Naive thymus-derived CD8-positive, alpha-beta T cell (primary cell): Measurements from ENCODE around the gene STARD6. TPM values are rescaled to one million over a fixed set of nuclear protein-coding genes. Genes with fewer than 3 reads are reported as not detected.
A peak's percentile ranks its signal among the peaks of the same experiment; 100 is the strongest.

Experiments used
- ATAC-seq, 2 donors: fragments of 150-1000 bp; cut with Tn5 transposase in 1 of 2; sonication (Bioruptor Pico), chemical (Tn5 transposase) in 1 of 2; 1 replicate in 1 of 2; 2 replicates in 1 of 2; pipeline ENCODE4 v1.10.0; 2021; ENCODE audit warnings: mild to moderate bottlenecking in 2 of 2, moderate library complexity in 2 of 2
- POLR2A ChIA-PET: fragments of 350-600 bp; sonication (Branson Sonifier 250); formaldehyde crosslinking; loops from one replicate; lab custom pipeline; 2021; ENCODE audit warnings: antibody characterized with exemption; lab: Charles Lee
- DNase-seq, 10 donors: peaks; one replicate each; pipeline versions ENCODE4 v3.0.0 to v3.0.0-alpha.2; 2020 to 2022
- H3K27ac Mint-ChIP-seq, 10 donors: one replicate each; pipeline ENCODE4 v1.8.0; 2020 to 2022; ENCODE audit warnings: mild to moderate bottlenecking in 10 of 10, mixed read lengths in 10 of 10, moderate library complexity in 4 of 10, inconsistent platforms in 1 of 10
- H3K27me3 Mint-ChIP-seq, 5 donors: one replicate each; pipeline ENCODE4 v1.8.0; 2021 to 2022; ENCODE audit warnings: mixed read lengths in 5 of 5
- H3K36me3 Mint-ChIP-seq, 3 donors: one replicate each; pipeline ENCODE4 v1.8.0; 2020 to 2022; ENCODE audit warnings: mixed read lengths in 3 of 3, mild to moderate bottlenecking in 2 of 3, inconsistent platforms in 1 of 3
- H3K4me1 Mint-ChIP-seq, 4 donors: one replicate each; pipeline ENCODE4 v1.8.0; 2021 to 2022; ENCODE audit warnings: mixed read lengths in 4 of 4
- H3K4me3 Mint-ChIP-seq, 10 donors: one replicate each; pipeline ENCODE4 v1.8.0; 2020 to 2022; ENCODE audit warnings: mild to moderate bottlenecking in 10 of 10, mixed read lengths in 10 of 10, moderate library complexity in 6 of 10, inconsistent platforms in 1 of 10
- H3K9me3 Mint-ChIP-seq, 9 donors: one replicate each; pipeline ENCODE4 v1.8.0; 2020 to 2022; ENCODE audit warnings: mixed read lengths in 9 of 9, mild to moderate bottlenecking in 3 of 9, inconsistent platforms in 1 of 9, moderate library complexity in 1 of 9
- polyA plus RNA-seq, 3 donors: library from polyadenylated mRNA; unstranded; fragments of 300-500 nt; fragmentation: Illumina TruSeq; gene quantifications; one replicate each; pipeline ENCODE4 v1.2.3, GENCODE V29; 2021
- total RNA-seq, 8 experiments: library from RNA in 2 of 8; stranded (reverse) in 2 of 8; gene quantifications; one replicate each; pipeline ENCODE4 v1.2.3 and lab custom pipeline; 2021 to 2026

Gene STARD6
- total and polyA plus RNA-seq, 5 experiments from 2014 or later = not detected

DNA sequence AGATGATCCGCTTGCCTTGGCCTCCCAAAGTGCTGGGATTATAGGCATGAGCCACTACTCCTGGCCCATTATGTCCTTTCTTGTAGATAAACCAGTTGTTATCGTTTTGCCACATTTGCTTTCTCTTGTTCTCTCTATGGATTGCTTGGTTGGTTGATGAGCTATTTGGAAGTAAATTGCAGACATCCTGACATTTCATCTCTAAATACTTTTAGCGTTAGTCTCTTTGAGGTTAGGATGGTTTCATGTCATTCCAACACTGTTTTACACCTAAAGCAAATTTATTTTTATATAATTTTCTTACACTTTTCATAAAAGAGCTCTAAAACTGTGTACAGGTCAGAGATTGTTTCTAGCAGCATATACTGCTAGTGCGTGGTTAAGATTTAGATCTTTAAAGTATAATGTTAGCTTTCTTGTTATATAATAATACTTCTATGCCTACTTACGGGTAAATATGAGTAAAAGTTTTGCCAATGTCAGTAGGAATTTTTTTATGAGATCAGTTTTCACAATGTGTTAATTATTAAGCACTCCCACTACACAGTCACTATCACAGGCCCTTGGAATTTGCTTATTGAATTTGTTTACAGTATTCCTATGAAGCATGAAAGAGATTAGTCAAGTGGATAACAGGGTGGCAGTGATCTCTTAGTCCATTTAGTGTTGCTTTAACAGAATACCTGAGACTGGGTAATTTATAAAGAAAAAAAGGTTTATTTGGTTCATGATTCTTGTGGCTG lies 78.0 kb downstream of the STARD6 start:
- H3K4me1 Mint-ChIP-seq = peaks cover 6 to 22% (median 13%) of the 10 kb centered on the region in 4 donors
- POLR2A ChIA-PET = no interaction called here
- H3K4me3 Mint-ChIP-seq = no peak overlapping the region
- peaks cover 9 to 73% (median 33%) of the 10 kb centered on the region in 3 donors for H3K36me3 Mint-ChIP-seq
- DNase-seq (no peak), ATAC-seq (no peak)
- H3K9me3 Mint-ChIP-seq = no peaks in the 10 kb centered on the region
- H3K27me3 Mint-ChIP-seq = no peaks in the 10 kb centered on the region
- H3K27ac Mint-ChIP-seq = no peak overlapping the region

DNA sequence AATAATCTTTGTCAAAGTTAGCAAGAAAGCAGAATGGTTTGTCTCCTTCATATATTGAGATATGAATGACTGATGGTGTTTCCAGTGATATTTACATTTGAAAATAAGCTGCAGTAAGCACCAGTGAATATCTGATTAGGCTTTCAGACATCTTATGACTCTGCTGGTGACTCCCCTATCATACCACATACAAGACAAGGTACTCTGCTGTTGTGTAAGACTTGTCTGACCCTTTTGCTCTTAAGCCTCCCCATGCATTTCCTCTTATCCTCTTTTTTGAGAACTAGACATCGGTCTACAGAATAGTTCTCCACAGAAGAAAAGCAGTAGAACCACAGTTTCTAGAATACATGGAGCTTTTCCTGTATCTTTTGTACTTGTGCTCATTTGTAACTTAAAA lies 79.0 kb downstream of the STARD6 start:
- peaks cover 4 to 64% (median 24%) of the 10 kb centered on the region in 3 donors for H3K36me3 Mint-ChIP-seq
- no peak for ATAC-seq

DNA sequence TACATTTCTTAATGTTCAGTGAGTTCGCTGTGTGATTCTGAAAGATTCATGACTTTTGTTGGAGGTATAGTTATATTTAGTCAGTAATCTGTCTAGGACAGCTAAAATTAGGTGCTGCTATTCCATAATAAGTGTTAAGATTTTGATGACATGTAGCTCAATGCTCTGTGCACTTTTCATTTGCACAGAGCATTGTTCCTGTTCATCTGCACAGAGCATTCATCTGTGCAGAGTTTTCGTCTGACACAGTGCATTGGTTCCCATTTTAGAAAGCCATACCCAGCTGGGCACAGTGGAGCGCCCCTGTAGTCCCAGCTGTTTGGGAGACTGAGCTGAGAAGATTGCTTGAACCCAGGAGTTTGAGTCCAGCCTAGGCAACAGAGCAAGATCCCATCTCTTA lies 79.8 kb downstream of the STARD6 start:
- H3K4me1 Mint-ChIP-seq = peaks cover 6 to 22% (median 13%) of the 10 kb centered on the region in 4 donors
- ATAC-seq (no peak), DNase-seq (no peak)
- peaks cover 4 to 60% (median 24%) of the 10 kb centered on the region in 3 donors for H3K36me3 Mint-ChIP-seq
- H3K27ac Mint-ChIP-seq = peak overlapping the region in 1 of 10 donors; percentile 24
- no peaks in the 10 kb centered on the region for H3K27me3 Mint-ChIP-seq
- POLR2A ChIA-PET = no interaction called here
- no peaks in the 10 kb centered on the region for H3K9me3 Mint-ChIP-seq
- H3K4me3 Mint-ChIP-seq = no peak overlapping the region

More for the DNA sequence above, 79.0 kb downstream of the STARD6 start:
- POLR2A ChIA-PET = no interaction called here
- peaks cover 6 to 22% (median 13%) of the 10 kb centered on the region in 4 donors for H3K4me1 Mint-ChIP-seq
- no peaks in the 10 kb centered on the region for H3K9me3 Mint-ChIP-seq
- H3K4me3 Mint-ChIP-seq = no peak overlapping the region
- no peaks in the 10 kb centered on the region for H3K27me3 Mint-ChIP-seq
- DNase-seq = no peak
- H3K27ac Mint-ChIP-seq = no peak overlapping the region

Other genes with a start within 250 kb of the STARD6 start
- 10 to 100 TPM; 78.8 to 85.1 TPM for gene MBD2, start 133.2 kb downstream of the STARD6 start, total RNA-seq
- gene MBD2, start 133.2 kb downstream of the STARD6 start, polyA plus RNA-seq = 10 to 100 TPM in 2 of 3 donors, 1 to 10 TPM in 1; 6.3 to 21.1 (median 13.0) TPM
- gene POLI, start 88.3 kb downstream of the STARD6 start, total RNA-seq = 10 to 100 TPM; 43.1 to 48.0 TPM
- 1 to 10 TPM; 4.9 to 8.6 (median 8.1) TPM for gene POLI, start 88.3 kb downstream of the STARD6 start, polyA plus RNA-seq
- gene C18orf54, start within 50 bp of the STARD6 start, total RNA-seq = 1 to 10 TPM; 3.8 to 4.2 TPM
- gene C18orf54, start within 50 bp of the STARD6 start, polyA plus RNA-seq = 1 to 10 TPM in 2 of 3 donors, under 1 TPM in 1; 0.98 to 1.3 (median 1.2) TPM
- not detected for gene DYNAP, start 233.4 kb upstream of the STARD6 start, total RNA-seq
- gene DYNAP, start 233.4 kb upstream of the STARD6 start, polyA plus RNA-seq = not detected